Measurements from ENCODE around the gene LRRC8B.

The LRRC8B gene

GRCh38 chr1:89637496-89637895, 112.9 kb downstream of the LRRC8B start:
- DNase-seq, result no peak

- no peak for DNase-seq
These were observed 115.8 kb downstream of the LRRC8B start for GRCh38 chr1:89640440-89640839.

GRCh38 chr1:89641781-89642180, 117.2 kb downstream of the LRRC8B start:
- no peak for DNase-seq

DNA sequence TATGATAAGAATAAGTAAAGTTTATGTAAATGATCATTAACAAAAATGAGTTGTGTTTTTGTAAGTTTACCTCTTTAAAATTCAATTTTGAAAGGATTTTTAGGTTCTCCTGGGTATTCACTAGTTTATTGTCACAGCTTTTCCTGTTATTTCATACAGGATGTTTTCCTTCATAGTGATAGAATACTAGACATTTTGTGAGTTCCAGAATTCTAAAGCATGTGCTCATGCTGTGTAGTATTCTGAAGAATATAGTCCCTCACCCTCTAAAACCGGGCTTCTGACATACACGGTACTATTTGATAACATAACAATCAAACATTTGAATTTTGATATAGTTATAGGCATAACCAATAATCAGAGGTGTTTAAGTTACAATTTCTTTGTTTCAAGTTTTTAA, 118.9 kb downstream of the LRRC8B start:
- no peak for DNase-seq

GRCh38 chr1:89644119-89644814, 119.6 kb downstream of the LRRC8B start:
- no peak for DNase-seq

GRCh38 chr1:89646259-89646658, 121.6 kb downstream of the LRRC8B start:
- DNase-seq, result no peak
